Breast epithelium (tissue), 3 donors: ENCODE measurements around the gene CSTF2T.

Experiments
- CTCF ChIP-seq, 3 donors: fragments of 450-650 bp; IDR thresholded peaks; one replicate each; pipeline ENCODE4 v1.5.1; 2016 to 2017; ENCODE audit warnings: antibody characterized with exemption in 3 of 3, mild to moderate bottlenecking in 3 of 3, moderate library complexity in 3 of 3
- POLR2A ChIP-seq: fragments of 450-650 bp; IDR thresholded peaks from one replicate; pipeline ENCODE4 v1.6.1; 2016; ENCODE audit warnings: antibody characterized with exemption, mild to moderate bottlenecking, moderate library complexity

GRCh38 chr10:51659344-51659743 lies 40.1 kb downstream of the CSTF2T start:
- TF ChIP-seq CTCF (IDR thresholded peaks at IDR 0.05) (no peak), POLR2A (no peak)
